H1 (cell line): ENCODE measurements around the gene QPCTL. TPM values are rescaled to one million over a fixed set of nuclear protein-coding genes. Genes with fewer than 3 reads are reported as not detected.

Experiments
- SAP30 ChIP-seq: fragments of 300-600 bp; sonication (generic); IDR thresholded peaks from 2 replicates; pipeline ENCODE4 v1.7.1; 2012; ENCODE audit warnings: low read length, moderate library complexity, mild to moderate bottlenecking, inconsistent platforms; ENCODE audit not compliant: insufficient read depth, insufficient replicate concordance
- polyA plus RNA-seq, 7 experiments: library from polyadenylated mRNA; depleted of rRNA in 3 of 7; stranded (reverse) in 5 of 7; unstranded in 2 of 7; fragments of >200 nt in 5 of 7; fragments of 200-250 nt in 2 of 7; gene quantifications; 1 replicate in 5 of 7; 2 replicates in 1 of 7; 4 replicates in 1 of 7; pipeline versions ENCODE4 v1.2.1 to v1.2.3, GENCODE V29; 2011 to 2013; ENCODE audit warnings: missing spikeins in 2 of 7, mixed read lengths in 2 of 7
- total RNA-seq: library from RNA; stranded (reverse); fragmentation: NEBNext Ultra II Directional; extraction: Animal tissue kit (Norgen Biotek cat#: 25700); gene quantifications from 2 replicates; pipeline ENCODE4 v1.2.1, GENCODE V29; 2021

QPCTL gene
- total and polyA plus RNA-seq, 2 of the 8 experiments (the other 6 are each of a cell fraction or from before 2014, with no cell fraction given), result 25.2 to 35.3 TPM

DNA sequence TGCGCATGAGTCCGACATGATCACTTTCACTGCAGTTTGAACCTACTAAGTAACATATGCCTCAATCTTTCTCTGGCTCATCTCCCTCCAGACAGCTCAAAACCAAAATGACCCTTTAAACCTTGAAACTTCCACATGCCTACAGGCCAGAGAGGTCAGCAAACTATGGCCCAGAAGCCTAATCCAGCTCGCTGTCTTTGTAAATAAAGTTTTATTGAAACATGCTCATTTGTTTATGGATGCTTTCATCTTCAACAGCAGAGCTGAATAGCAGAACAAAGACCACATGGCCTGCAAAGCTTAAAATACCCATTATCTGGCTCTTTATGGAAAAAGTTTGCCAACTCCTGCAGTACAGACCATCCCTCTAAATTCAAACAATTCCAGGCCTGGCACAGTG is 22.7 kb downstream of the QPCTL start (continued):
- TF ChIP-seq SAP30, result no peak
